CD1c-positive myeloid dendritic cell (primary cell): ENCODE measurements around the gene C20orf144.
A peak's percentile ranks its signal among the peaks of the same experiment; 100 is the strongest.

Experiments used
- DNase-seq: peaks from one replicate; pipeline ENCODE4 v3.0.0-alpha.2; 2016; ENCODE audit errors: extremely low spot score

Gene C20orf144

DNA sequence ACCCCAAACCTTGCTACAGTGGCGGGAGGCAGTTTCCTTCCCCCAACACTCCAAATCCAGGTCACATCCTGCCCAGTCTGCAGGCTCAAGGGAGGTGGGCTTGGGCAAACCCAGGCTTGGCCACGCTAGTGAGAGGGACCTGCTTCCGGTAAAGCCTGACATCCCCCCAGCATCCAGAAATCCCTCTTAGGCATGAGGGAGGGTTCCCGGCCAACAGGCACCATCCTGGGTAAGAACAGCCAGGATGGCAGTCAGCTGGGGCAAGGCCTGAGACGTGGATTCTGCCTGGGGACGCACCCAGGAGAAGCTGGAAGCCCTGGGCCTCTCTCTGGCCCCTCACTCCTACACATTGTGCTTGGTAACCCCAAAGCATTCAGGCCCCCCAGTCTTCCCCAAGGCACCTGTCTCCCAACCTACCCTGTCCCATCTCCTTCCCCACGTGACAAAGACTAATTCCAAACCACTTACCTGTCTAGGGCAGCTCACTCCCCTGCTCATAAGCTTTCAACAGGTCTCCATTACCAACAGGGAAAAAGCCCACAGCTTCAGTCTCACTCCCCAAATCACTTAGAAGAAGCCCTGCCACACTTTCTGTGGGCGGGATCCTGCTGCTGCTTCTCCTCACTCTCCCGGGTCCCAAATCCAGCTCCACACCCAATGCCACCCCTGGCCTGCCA, 2.1 kb downstream of the C20orf144 start:
- no peak for DNase-seq

GRCh38 chr20:33664762-33665144, 2.6 kb downstream of the C20orf144 start:
- no peak for DNase-seq

- DNase-seq: peak; percentile 98
These were observed 4.4 kb downstream of the C20orf144 start, which contains the start of gene ACTL10 for GRCh38 chr20:33666293-33667244. Gene ACTL10 (plus strand): TSS chr20:33666943. CDS start chr20:33667498, 555 bp downstream.

DNA sequence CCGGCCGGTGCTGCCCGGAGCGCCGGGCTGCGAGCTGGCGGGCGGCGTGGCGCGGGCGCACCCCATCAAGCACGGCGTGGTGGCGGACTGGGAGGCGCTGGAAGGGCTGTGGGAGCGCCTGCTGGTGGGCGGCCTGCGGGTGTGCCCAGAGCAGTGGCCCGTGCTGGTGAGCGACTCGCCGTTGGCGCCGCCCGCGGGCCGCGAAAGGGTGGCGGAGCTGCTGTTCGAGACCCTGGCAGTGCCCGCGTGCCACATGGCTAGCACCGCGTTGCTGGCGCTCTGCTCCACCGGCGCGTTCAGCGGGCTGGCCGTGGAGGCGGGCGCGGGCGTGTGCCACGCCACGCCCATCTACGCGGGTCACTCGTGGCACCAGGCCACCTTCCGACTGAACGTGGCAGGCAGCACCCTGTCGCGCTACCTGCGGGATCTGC, 5.1 kb downstream of the C20orf144 start:
- no peak for DNase-seq

DNA sequence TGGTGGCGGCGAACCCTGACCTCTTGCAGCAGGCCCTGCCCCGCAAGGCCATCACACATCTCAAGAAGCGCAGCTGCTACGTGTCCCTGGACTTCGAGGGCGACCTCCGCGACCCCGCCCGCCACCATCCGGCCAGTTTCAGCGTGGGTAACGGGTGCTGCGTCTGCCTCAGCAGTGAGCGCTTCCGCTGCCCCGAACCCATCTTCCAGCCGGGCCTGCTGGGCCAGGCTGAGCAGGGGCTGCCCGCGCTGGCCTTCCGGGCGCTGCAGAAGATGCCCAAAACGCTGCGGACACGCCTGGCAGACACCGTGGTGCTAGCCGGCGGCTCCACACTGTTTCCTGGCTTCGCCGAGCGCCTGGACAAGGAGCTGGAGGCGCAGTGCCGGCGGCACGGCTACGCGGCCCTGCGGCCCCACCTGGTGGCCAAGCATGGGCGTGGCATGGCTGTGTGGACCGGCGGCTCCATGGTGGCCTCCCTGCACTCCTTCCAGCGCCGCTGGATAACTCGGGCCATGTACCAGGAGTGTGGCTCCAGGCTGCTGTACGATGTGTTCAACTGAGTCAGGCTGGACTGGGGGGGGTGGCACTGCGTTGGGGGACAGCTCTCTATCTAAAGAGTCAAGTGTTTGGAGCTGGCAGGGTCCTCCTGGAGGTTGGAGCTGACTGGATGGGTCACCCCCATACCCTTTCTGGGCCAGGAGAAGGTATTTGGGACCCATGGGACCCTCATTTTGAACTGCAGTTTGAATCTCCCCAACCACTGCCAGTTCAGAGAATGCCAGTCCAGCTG, 5.7 kb downstream of the C20orf144 start:
- DNase-seq: peak; percentile 85

DNA sequence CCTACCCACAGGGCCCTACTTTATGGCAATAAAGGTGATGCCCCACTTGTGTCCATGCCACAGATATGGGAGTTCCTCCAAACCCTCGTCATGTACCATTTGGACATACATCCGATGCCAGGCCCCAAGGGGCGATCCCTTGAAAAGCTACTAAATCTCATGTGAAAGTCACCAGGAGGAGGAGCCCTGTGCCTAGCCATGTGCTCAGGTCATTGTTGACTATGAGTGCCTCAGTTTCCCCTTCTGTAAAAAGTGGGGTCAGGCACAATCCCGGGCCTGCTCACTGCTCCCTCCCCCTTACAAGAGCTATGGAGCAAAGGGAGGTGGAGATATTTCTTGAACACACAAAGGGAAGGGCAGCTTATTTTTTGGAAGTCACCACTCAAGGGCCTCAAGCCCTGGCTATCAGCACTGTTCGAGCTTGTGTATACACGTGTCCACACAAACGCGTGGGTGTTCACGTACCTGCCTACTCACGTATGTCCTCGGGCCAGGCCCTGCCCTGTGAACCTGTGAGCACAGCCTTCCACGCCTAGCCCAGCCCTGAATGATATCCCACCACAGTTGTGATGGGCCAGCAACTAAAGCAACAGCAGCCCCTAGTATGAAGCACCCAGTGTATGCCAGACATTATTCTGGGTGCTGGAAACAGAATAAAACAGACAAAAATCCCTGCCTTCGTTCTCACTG, 6.5 kb downstream of the C20orf144 start:
- no peak for DNase-seq

- no peak for DNase-seq
These were observed 7.1 kb downstream of the C20orf144 start for GRCh38 chr20:33669224-33669623.

DNA sequence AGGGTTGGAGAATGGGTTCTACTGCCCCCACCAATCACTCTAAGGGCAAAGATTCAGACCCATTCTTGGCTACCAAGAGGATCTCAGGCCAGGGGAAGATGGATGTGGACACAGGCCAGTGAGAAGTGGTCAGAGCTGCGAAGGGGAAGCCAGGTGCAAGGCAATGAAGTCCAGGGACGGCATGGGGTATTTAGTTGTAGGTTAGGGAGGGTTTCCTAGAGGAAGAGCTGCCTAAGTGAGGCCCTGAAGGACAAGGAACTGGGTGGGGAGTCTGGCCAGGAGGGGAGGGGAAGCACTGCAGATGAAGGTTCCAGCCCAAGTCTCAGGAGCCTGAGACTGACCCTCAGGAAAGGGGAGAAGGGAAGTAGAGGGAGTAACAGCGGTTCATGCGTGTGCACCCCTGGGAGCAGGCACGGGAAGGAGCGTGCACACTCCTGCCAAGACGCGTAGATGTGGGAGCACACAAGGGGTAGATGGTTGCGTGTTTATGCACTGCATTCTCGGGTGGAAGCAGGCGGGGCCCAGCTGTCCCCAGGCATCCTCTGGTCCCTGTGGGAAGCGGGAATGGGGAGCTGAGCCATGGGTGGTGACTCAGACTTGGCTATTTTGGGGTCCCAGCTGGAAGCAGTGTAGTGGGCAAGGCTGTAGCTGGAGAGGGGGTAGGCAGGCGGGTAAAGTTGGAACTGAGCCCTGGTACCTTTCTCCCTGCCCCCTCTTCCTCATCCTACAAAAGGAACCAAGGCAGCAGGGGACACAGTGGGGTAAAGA, 7.9 kb downstream of the C20orf144 start:
- DNase-seq: no peak

DNA sequence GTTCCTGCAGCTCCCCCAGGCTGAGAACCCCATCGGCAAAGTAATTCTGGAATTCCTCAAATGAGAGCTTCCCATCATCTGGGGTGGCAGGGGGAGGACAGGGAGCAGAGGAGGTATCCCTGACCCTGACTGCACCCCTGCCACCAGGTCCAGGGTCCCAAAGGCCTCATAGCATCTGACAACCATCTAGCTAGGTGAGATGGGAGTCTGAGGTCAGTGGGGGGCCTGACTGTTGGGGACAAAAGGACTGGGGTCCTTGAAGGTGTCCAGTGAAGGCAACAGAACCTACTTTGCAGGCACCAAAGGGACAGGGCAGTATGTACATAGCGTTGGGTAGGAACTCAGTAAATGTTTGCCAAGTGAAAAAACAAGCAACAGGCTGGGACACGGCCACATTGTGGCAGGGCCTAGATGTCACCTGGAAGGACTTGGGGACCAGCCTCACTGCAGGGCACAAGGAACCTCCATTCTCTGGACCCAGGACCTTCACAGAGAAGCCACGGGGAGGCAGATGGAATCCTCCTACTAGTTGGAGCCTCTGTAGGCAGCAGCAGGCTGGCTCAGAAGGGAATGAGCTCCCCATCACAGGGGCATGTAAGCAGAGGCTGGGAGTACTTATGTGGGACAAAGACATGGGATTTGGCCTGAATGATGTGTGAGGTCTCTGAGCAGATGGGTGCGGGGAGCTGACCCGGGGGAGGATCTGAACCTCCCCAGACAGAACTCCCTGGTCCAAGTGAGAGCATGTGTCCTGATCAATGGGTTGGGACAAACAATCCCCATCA, 8.8 kb downstream of the C20orf144 start:
- no peak for DNase-seq

DNA sequence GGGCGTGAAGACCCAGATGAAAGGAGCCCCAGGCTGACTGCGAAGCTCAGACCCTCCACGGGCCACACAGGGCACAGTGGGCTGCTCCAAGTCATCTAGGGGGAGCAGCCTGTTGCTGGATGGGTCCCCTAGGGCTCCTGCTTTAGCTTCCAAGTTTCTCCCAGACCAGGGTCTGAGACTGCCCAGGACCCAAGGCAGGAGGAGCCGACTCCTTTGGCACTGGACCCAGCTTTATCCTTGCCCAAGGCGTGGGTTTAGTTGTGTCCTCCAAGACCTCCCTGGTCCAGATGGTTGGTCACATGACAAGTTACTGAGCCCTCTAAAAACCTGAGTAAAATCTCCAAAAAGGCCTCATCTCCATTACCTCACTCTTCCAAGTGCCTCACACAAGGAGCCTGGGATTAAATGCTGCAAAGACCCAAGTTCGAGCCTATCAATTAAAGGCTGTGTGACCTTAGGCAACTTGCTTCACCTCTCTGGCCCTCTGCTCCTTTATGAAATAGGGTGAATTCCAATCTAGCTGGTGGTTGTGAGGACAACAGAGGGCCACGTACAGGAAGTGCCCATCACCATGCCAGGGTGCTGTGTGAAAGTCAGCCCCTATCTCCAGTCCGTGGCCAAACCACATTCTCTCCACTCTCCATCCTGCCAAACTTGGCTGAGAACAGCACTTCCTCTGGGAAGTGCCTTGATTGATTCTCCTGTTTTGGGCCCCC, 9.6 kb downstream of the C20orf144 start:
- no peak for DNase-seq

GRCh38 chr20:33672426-33673113, 10.4 kb downstream of the C20orf144 start:
- DNase-seq: no peak

DNA sequence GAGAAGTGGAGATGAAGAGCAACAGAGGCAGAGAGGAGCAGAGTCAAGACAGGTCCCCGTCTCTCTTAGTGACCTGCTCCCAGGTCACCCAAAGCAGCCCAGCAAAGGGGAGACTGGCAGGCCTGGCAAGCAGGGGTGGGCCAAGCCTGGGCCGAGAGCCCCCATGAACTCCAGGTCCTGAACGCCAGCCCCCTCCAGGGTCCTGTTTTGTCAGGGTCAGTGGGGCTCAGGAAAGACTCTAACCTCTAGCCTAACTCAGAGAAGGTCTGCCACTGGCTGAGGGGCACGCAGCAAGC, 10.9 kb downstream of the C20orf144 start:
- DNase-seq: no peak

DNA sequence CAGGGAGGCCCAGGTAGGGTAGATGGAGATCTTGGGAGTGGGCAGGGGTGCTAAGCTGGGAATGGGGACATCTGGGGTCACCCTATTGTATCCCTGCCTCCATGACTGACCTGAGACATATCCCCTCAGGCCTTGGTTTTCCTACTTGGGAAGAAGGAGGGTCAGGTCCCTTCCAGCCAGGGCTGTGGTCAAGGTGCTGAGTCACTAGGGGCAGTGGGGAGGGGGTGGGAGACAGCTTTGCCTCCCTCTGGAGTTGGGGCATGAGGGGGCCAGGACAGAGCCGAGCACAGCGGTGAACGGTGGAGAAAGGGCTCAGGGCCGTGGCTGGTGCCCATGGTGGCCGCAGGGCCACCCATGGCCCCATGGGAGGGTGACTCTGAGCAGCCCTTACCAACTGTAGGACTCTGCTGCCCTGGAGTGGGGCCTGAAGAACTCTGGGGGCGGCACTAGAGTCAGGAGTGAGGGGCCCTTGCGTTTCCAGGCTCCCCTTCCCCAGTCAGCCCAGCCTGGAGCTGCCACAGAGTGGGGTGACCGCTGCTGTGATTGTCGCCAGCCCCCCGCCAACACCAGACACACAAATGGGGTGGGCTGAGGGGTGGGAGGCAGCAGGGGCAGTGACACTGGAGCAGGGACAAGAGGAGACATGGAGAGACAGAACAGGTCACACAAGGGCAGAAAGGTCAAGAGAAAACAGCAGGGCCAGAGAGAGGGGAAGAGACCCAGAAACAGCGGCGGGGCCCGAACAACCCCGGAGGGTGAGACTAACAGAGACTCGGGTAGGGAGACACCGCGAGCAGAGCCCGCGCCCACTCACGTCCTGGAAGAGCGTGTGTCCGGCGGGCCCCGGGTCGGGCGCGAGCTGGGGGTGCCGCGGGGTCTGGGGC, 11.5 kb downstream of the C20orf144 start:
- no peak for DNase-seq

GRCh38 chr20:33674294-33675135, 12.4 kb downstream of the C20orf144 start, which contains the start of gene NECAB3:
Gene NECAB3 (minus strand): TSS chr20:33674428. CDS start chr20:33674352, 76 bp downstream.
- peak; percentile 88 for DNase-seq

DNA sequence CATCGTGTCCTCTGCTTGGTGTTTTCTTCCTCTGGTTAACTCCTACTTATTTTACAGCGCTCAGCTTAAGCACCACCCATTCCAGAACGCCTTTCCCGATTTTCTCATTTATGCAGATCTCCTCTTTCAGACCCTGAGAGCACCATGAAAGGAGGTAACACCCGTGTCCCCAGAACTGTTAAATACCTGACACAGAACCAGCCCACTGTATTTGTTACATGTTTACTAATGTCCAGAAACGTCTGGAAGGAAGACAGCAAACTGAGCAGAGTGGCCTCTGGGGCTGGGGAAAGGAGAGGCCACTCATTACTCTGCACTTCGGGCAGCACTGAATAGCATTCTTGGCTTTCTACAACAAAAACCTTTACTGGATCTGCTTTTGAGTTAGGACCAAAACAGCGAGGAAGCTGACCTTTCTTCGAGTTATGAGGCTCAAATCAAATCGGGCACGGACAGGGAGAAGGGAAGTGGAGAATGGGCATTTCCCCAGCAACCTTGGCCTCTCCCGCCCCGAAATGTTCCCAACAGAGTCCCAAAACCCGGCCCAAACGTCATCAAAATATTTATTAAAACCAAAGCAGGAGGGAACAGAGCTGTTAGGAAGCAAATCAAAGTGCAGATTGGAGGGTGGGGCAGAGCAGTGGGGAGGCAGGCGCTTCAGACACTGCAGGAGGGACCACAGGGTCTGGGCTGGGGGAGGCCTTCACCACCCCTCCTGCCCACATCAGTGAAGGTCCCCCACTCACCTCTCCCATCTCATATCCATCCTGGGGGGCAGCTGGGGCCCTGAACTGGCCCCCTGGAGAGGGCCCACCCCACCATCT, 13.2 kb downstream of the C20orf144 start:
- DNase-seq: no peak

DNA sequence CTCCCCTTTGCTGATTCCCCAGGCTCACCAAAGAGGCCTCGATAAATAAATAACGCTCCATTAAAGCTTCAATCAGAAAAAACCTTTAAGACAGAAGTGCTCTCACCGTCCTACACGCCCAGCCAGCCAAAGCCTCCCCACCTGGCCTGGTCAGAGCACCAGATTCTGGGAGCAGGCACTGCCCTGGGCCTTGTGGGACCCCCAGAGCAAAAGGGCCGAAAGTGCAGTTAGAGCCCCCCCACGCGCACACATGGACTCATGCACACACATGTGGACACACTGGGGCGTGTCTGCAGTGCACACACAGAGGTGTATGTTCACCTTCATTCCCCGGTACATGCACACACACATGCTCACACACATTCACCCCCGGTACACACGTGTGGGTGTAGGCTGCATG, 14.0 kb downstream of the C20orf144 start:
- DNase-seq: no peak
